Lung (tissue), 12 donors: ENCODE results near the gene SHE. TPM values are rescaled to one million over a fixed set of nuclear protein-coding genes. Genes with fewer than 3 reads are reported as not detected.
A peak's percentile ranks its signal among the peaks of the same experiment; 100 is the strongest.

Source experiments
- ATAC-seq: fragments of 200-7000 bp; cut with Tn5 transposase; one replicate; pipeline ENCODE4 v1.9.1; 2020; ENCODE audit warnings: moderate number of reproducible peaks; ENCODE audit not compliant: insufficient read depth, low FRiP score
- DNase-seq, 3 donors: peaks; one replicate each; pipeline ENCODE4 v3.0.0-alpha.2; 2013 to 2017
- H3K27ac ChIP-seq, 2 donors: one replicate each; pipeline ENCODE4 v1.5.1; 2013; ENCODE audit warnings: mild to moderate bottlenecking in 2 of 2, moderate library complexity in 2 of 2, control low read depth in 1 of 2, inconsistent platforms in 1 of 2, low read depth in 1 of 2, low read length in 1 of 2
- H3K27me3 ChIP-seq, 3 donors: one replicate each; pipeline ENCODE4 v1.5.1; 2013; ENCODE audit warnings: low read length in 2 of 3; ENCODE audit not compliant: control insufficient read depth in 3 of 3, insufficient read depth in 3 of 3
- H3K36me3 ChIP-seq, 4 donors: one replicate each; pipeline ENCODE4 v1.5.1; 2013; ENCODE audit warnings: low read length in 4 of 4, mild to moderate bottlenecking in 1 of 4, moderate library complexity in 1 of 4; ENCODE audit not compliant: control insufficient read depth in 4 of 4, insufficient read depth in 4 of 4
- H3K4me1 ChIP-seq, 5 donors: one replicate each; pipeline ENCODE4 v1.5.1; 2013; ENCODE audit warnings: low read length in 5 of 5, mild to moderate bottlenecking in 2 of 5, moderate library complexity in 1 of 5; ENCODE audit not compliant: control insufficient read depth in 5 of 5, insufficient read depth in 5 of 5
- H3K4me3 ChIP-seq: one replicate; pipeline ENCODE4 v1.5.1; 2013; ENCODE audit warnings: mild to moderate bottlenecking, control low read depth, moderate library complexity
- H3K9ac ChIP-seq, 2 donors: one replicate each; pipeline ENCODE4 v1.5.1; 2013; ENCODE audit warnings: low read length in 2 of 2, control low read depth in 1 of 2; ENCODE audit not compliant: insufficient read depth in 1 of 2
- H3K9me3 ChIP-seq, 4 donors: one replicate each; pipeline ENCODE4 v1.5.1; 2013; ENCODE audit warnings: low read length in 3 of 4, mild to moderate bottlenecking in 1 of 4, moderate library complexity in 1 of 4; ENCODE audit not compliant: control insufficient read depth in 4 of 4, insufficient read depth in 3 of 4
- WGBS, 2 donors: extraction: QIAGEN DNeasy Blood & Tissue Kit; methylation state at CpG; one replicate each; pipeline ENCODE4 v1.1.7; 2013; 5-methylcytosine and 5-hydroxymethylcytosine counted together
- polyA plus RNA-seq, 2 donors: library from polyadenylated mRNA; stranded (reverse); fragments of 200-250 nt; gene quantifications; one replicate each; pipeline ENCODE4 v1.2.1, GENCODE V29; 2013
- total RNA-seq, 2 donors: library from RNA; depleted of rRNA in 1 of 2; stranded (reverse); fragments of >200 nt in 1 of 2; gene quantifications; one replicate each; pipeline ENCODE4 v1.2.1, GENCODE V29; 2014 to 2021
- TF ChIP-seq, protein P1 (sequence below): IDR thresholded peaks from 2 replicates; pipeline ENCODE4 v1.5.1; 2012; ENCODE audit warnings: mild to moderate bottlenecking; ENCODE audit errors: control extremely low read depth, extremely low read depth
- donor health status: control.
- donor health status: control.
- donor health status: Bipolar disorder and iron deficiency.
- donor health status: healthy.
- donor health status: DM: yes; HTN: yes; CAD: no.

Gene SHE
- total and polyA plus RNA-seq, 4 donors = 15.1 to 33.5 (median 21.0) TPM

DNA sequence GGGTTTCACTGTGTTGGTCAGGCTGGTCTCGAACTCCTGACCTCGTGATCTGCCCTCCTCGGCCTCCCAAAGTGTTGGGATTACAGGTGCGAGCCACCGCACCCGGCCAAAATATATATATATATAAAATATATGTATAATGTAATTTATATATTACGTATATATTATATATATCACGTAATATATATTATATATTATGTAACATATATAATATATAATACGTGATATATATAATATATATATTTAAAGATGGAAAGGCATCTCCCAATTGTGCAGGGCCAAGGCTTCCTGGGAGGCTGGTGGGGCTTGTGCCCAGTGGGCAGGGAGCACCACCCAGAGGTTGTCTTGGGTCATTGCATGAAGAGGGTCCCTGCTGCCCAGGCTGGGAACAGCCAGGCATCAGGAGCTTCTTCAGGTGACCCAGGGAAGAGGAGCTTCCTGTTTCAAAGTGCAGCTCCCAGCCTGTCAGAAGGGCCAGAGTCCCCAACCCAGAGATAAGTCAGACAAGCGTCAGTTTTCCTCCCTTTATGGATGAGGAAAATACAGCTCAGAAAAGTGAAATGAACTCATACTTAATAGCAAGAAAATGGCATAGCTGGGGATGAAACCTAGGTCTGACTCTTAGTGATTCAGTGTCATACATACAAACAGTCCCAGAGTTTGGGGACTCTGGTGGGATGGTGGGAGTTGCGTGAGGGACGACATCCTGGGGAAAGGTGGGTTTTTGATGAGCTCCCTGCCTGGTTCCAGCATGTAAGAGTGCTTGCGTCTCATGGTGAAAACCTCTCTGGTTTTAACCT lies 44.3 kb upstream of the SHE start:
- Histone ChIP-seq H3K9me3 (no peaks in the 10 kb centered on the region), H3K9ac (no peak overlapping the region), H3K4me3 (no peak overlapping the region), H3K27ac (no peak overlapping the region), H3K27me3 (peaks cover 0 to 2% (median 0%) of the 10 kb centered on the region in 3 donors), H3K36me3 (peaks cover 10 to 23% (median 18%) of the 10 kb centered on the region in 4 donors), H3K4me1 (no peaks in the 10 kb centered on the region)
- DNase-seq = peak; percentile 23 to 47 (median 34)
- ATAC-seq = peak; percentile 85
- WGBS, 2 donors = 85% methylated on average over 13 of the region's 13 CpGs
- TF ChIP-seq, protein P1, sequence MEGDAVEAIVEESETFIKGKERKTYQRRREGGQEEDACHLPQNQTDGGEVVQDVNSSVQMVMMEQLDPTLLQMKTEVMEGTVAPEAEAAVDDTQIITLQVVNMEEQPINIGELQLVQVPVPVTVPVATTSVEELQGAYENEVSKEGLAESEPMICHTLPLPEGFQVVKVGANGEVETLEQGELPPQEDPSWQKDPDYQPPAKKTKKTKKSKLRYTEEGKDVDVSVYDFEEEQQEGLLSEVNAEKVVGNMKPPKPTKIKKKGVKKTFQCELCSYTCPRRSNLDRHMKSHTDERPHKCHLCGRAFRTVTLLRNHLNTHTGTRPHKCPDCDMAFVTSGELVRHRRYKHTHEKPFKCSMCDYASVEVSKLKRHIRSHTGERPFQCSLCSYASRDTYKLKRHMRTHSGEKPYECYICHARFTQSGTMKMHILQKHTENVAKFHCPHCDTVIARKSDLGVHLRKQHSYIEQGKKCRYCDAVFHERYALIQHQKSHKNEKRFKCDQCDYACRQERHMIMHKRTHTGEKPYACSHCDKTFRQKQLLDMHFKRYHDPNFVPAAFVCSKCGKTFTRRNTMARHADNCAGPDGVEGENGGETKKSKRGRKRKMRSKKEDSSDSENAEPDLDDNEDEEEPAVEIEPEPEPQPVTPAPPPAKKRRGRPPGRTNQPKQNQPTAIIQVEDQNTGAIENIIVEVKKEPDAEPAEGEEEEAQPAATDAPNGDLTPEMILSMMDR = peak; percentile 45

DNA sequence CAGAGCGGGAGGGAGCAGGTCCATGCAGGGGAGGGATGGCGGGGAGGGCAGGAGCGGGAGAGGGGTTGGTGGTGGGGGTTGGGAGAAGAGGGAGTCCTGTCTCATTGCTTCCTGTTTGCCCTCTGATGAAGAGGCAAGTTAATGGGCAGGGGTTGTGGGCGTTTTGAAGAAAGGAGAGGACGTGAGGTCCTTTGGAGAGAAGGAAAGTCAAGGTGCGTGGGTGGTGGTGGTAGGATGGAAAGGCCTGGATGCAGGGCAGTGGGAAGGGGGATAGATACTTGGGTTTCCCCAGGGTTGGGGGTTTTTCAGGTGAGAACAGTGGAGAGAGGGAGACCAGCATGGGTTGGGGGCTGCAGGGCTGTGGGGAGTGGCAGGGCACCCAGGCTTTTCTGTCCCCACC lies 39.0 kb upstream of the SHE start:
- WGBS, 2 donors = 72 to 73% methylated on average over 6 of the region's 6 CpGs
- no peak overlapping the region for H3K9ac ChIP-seq
- peaks cover 0 to 2% (median 2%) of the 10 kb centered on the region in 3 donors for H3K27me3 ChIP-seq
- TF ChIP-seq, protein P1 = no peak
- H3K27ac ChIP-seq = no peak overlapping the region
- no peaks in the 10 kb centered on the region for H3K9me3 ChIP-seq
- peaks cover 0 to 3% (median 0%) of the 10 kb centered on the region in 5 donors for H3K4me1 ChIP-seq
- H3K4me3 ChIP-seq = no peak overlapping the region
- ATAC-seq (no peak), DNase-seq (no peak)
- no peaks in the 10 kb centered on the region for H3K36me3 ChIP-seq

DNA sequence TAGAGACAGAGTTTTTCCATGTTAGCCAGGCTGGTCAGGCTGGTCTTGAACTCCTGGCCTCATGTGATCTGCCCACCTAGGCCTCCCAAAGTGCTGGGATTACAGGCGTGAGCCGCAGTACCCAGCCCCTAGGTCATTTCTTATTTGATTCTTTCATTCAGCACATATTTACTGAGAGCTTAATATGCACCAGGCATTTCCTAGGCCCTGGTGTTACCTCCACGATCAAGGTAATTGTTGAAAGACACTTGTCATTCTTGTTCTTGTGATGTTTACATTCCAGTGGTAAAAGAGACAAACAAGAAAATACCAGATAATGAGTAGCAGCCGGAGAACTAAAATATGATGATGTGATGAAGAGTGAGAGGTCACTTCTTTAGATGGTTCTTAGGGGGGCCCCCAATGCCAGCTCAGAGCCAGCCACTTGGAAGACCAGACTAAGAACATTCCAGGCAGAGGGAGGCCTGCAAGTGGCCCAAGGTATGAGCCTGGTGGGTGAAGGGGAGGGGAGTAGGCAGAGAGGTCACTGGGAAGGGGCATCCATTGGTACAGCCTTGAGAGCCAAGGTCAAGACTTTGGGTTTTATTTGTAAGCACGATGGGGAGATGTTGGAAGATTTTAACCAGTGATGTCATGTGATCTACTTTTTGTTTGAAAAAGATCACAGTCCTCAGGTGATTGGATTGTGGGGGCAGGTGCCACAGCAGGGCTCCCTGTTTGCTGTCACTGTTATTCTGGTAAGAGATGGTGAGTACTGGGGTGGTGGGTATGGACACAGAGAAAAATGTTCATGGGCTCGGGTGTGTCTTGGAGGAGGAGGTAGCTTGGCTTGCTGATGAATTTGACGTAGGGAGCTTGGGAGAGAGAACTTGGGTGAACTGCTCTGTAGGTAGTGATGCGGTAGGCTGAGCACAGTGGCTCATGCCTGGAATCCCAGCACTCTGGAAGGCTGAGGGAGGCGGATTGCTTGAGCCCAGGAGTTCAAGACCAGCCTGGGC lies 37.6 kb upstream of the SHE start:
- WGBS, 2 donors = 76 to 89% methylated on average over 9 of the region's 9 CpGs
- Histone ChIP-seq H3K9ac (no peak overlapping the region), H3K36me3 (no peaks in the 10 kb centered on the region), H3K9me3 (no peaks in the 10 kb centered on the region), H3K27me3 (peaks cover 0 to 2% (median 2%) of the 10 kb centered on the region in 3 donors), H3K4me3 (no peak overlapping the region), H3K27ac (no peak overlapping the region), H3K4me1 (peaks cover 0 to 3% (median 0%) of the 10 kb centered on the region in 5 donors)
- DNase-seq (no peak), ATAC-seq (peak; percentile 28)
- TF ChIP-seq, protein P1 = no peak
